Neural cell (in vitro differentiated cells): ENCODE data around the gene REXO1.

ENCODE experiments used
- EP300 ChIP-seq: fragments of 450-650 bp; conservative IDR thresholded peaks from 2 replicates; pipeline ENCODE4 v1.6.1; 2014; ENCODE audit warnings: antibody characterized with exemption, mild to moderate bottlenecking, moderate library complexity; ENCODE audit not compliant: poor library complexity, severe bottlenecking
- EZH2 ChIP-seq: fragments of 200-600, 300-800 bp; shearing (Covaris generic), sonication (generic); IDR thresholded peaks from 2 replicates; pipeline ENCODE4 v1.6.1; 2014; ENCODE audit warnings: antibody characterized with exemption, low read length, borderline replicate concordance, mild to moderate bottlenecking; ENCODE audit not compliant: insufficient read depth, poor library complexity, severe bottlenecking
- MXI1 ChIP-seq: fragments of 450-650 bp; conservative IDR thresholded peaks from 2 replicates; pipeline ENCODE4 v1.6.1; 2014; ENCODE audit warnings: antibody characterized with exemption, mild to moderate bottlenecking; ENCODE audit not compliant: poor library complexity, severe bottlenecking
- POLR2AphosphoS5 ChIP-seq: IDR thresholded peaks from 2 replicates; pipeline ENCODE4 v1.6.1; 2012
- RAD21 ChIP-seq: fragments of 450-650 bp; conservative IDR thresholded peaks from 2 replicates; pipeline ENCODE4 v1.6.1; 2014; ENCODE audit warnings: antibody characterized with exemption, mild to moderate bottlenecking, moderate library complexity
- TAF1 ChIP-seq: IDR thresholded peaks from 2 replicates; pipeline ENCODE4 v1.6.1; 2012; ENCODE audit warnings: low read depth
- TF ChIP-seq, protein P1 (sequence below): fragments of 450-650 bp; IDR thresholded peaks from 2 replicates; pipeline ENCODE4 v1.5.1; 2014; ENCODE audit warnings: antibody characterized with exemption, mild to moderate bottlenecking, moderate library complexity; ENCODE audit not compliant: poor library complexity, severe bottlenecking
- TF ChIP-seq, protein P2 (sequence below): IDR thresholded peaks from 2 replicates; pipeline ENCODE4 v1.6.1; 2012; ENCODE audit warnings: borderline replicate concordance

DNA sequence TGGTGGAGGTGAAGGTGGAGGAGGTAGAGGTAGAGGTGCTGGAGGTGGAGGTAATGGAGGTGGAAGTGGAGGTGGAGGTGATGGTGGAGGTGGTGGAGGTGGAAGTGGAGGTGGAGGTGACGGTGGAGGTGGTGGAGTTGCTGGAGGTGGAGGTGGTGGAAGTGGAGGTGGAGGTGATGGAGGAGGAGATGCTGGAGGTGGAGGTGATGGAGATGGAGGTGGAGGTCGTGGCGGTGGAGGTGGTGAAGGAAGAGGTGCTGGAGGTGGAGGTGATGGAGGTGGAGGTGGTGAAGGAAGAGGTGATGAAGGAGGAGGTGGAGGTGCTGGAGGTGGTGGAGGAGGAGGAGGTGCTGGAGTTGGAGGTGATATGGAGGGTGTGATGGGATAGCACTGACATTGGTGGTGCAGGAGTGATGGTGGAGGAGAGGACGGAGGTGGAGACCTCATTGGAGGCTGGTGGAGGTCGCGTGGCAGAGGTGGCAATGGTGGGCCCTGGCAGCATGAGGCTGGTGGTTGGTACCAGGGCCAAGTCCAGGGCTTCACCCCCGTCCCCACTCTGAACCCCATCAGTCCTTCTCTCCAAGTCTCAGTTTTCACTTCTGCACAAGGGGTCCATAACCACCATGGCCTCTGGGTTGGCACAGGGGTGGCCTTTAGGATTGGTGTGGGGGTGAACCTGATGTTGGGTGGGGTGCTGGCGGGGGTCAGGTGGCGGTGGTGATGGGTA is 79.2 kb downstream of the REXO1 start:
- TF ChIP-seq, protein P1, sequence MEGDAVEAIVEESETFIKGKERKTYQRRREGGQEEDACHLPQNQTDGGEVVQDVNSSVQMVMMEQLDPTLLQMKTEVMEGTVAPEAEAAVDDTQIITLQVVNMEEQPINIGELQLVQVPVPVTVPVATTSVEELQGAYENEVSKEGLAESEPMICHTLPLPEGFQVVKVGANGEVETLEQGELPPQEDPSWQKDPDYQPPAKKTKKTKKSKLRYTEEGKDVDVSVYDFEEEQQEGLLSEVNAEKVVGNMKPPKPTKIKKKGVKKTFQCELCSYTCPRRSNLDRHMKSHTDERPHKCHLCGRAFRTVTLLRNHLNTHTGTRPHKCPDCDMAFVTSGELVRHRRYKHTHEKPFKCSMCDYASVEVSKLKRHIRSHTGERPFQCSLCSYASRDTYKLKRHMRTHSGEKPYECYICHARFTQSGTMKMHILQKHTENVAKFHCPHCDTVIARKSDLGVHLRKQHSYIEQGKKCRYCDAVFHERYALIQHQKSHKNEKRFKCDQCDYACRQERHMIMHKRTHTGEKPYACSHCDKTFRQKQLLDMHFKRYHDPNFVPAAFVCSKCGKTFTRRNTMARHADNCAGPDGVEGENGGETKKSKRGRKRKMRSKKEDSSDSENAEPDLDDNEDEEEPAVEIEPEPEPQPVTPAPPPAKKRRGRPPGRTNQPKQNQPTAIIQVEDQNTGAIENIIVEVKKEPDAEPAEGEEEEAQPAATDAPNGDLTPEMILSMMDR = no peak
- TF ChIP-seq EZH2 (no peak), TAF1 (no peak), EP300 (no peak), RAD21 (no peak), POLR2AphosphoS5 (no peak), MXI1 (no peak)
- TF ChIP-seq, protein P2, sequence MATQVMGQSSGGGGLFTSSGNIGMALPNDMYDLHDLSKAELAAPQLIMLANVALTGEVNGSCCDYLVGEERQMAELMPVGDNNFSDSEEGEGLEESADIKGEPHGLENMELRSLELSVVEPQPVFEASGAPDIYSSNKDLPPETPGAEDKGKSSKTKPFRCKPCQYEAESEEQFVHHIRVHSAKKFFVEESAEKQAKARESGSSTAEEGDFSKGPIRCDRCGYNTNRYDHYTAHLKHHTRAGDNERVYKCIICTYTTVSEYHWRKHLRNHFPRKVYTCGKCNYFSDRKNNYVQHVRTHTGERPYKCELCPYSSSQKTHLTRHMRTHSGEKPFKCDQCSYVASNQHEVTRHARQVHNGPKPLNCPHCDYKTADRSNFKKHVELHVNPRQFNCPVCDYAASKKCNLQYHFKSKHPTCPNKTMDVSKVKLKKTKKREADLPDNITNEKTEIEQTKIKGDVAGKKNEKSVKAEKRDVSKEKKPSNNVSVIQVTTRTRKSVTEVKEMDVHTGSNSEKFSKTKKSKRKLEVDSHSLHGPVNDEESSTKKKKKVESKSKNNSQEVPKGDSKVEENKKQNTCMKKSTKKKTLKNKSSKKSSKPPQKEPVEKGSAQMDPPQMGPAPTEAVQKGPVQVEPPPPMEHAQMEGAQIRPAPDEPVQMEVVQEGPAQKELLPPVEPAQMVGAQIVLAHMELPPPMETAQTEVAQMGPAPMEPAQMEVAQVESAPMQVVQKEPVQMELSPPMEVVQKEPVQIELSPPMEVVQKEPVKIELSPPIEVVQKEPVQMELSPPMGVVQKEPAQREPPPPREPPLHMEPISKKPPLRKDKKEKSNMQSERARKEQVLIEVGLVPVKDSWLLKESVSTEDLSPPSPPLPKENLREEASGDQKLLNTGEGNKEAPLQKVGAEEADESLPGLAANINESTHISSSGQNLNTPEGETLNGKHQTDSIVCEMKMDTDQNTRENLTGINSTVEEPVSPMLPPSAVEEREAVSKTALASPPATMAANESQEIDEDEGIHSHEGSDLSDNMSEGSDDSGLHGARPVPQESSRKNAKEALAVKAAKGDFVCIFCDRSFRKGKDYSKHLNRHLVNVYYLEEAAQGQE = no peak
